Stimulated activated effector memory CD8-positive, alpha-beta T cell treated with anti-CD3 and anti-CD28 coated beads, Interleukin-12 subunit alpha, Interleukin-12 subunit beta, amount 100 ng/mL, for 72 hours (primary cell): ENCODE results near the gene GATA3.
A peak's percentile ranks its signal among the peaks of the same experiment; 100 is the strongest.

ENCODE experiments used
- ATAC-seq: fragments of 150-1000 bp; cut with Tn5 transposase; 2 replicates; pipeline ENCODE4 v1.10.0; 2021
- DNase-seq, 2 donors: peaks; one replicate each; pipeline ENCODE4 v3.0.0; 2021 to 2022; ENCODE audit warnings: low spot score in 2 of 2
- H3K27ac Mint-ChIP-seq: one replicate; pipeline ENCODE4 v1.8.0; 2022; ENCODE audit warnings: mild to moderate bottlenecking, mixed read lengths
- H3K36me3 Mint-ChIP-seq: one replicate; pipeline ENCODE4 v1.8.0; 2022; ENCODE audit warnings: mild to moderate bottlenecking, mixed read lengths
- H3K4me1 Mint-ChIP-seq: one replicate; pipeline ENCODE4 v1.8.0; 2022; ENCODE audit warnings: mixed read lengths
- H3K4me3 Mint-ChIP-seq: one replicate; pipeline ENCODE4 v1.8.0; 2022; ENCODE audit warnings: mild to moderate bottlenecking, mixed read lengths
- H3K9me3 Mint-ChIP-seq: one replicate; pipeline ENCODE4 v1.8.0; 2022; ENCODE audit warnings: mixed read lengths

The GATA3 gene

GRCh38 chr10:8053446-8054243, 843 bp upstream of the GATA3 start:
- Mint-ChIP-seq H3K4me3 (peak overlapping the region; percentile 81), H3K9me3 (no peaks in the 10 kb centered on the region), H3K4me1 (peaks cover 52% of the 10 kb centered on the region), H3K36me3 (peaks cover 58% of the 10 kb centered on the region), H3K27ac (peak overlapping the region; percentile 95)
- ATAC-seq (peak; percentile 75), DNase-seq (peak; percentile 93 to 96)

GRCh38 chr10:8054244-8054493, 319 bp upstream of the GATA3 start:
- Mint-ChIP-seq H3K4me3 (peak overlapping the region; percentile 81), H3K4me1 (peaks cover 52% of the 10 kb centered on the region), H3K36me3 (peaks cover 63% of the 10 kb centered on the region), H3K9me3 (no peaks in the 10 kb centered on the region), H3K27ac (peak overlapping the region; percentile 95)
- peak in 1 of 2 donors; percentile 84 for DNase-seq
- ATAC-seq = peak; percentile 5

- ATAC-seq (peak; percentile 24), DNase-seq (peak in 1 of 2 donors; percentile 83)
- H3K4me1 Mint-ChIP-seq = peaks cover 66% of the 10 kb centered on the region
- peak overlapping the region; percentile 95 for H3K27ac Mint-ChIP-seq
- H3K4me3 Mint-ChIP-seq = peak overlapping the region; percentile 81
- peaks cover 78% of the 10 kb centered on the region for H3K36me3 Mint-ChIP-seq
- no peaks in the 10 kb centered on the region for H3K9me3 Mint-ChIP-seq
Observed at GRCh38 chr10:8055420-8056349, 1.2 kb downstream of the GATA3 start.

- peaks cover 73% of the 10 kb centered on the region for H3K4me1 Mint-ChIP-seq
- ATAC-seq (no peak), DNase-seq (no peak)
- peak overlapping the region; percentile 95 for H3K27ac Mint-ChIP-seq
- H3K9me3 Mint-ChIP-seq = no peaks in the 10 kb centered on the region
- peaks cover 85% of the 10 kb centered on the region for H3K36me3 Mint-ChIP-seq
- peak overlapping the region; percentile 81 for H3K4me3 Mint-ChIP-seq
Observed at GRCh38 chr10:8056378-8056777, 1.9 kb downstream of the GATA3 start.

GRCh38 chr10:8056871-8057331, 2.4 kb downstream of the GATA3 start:
- Mint-ChIP-seq H3K36me3 (peaks cover 90% of the 10 kb centered on the region), H3K4me3 (peak overlapping the region; percentile 81), H3K4me1 (peaks cover 77% of the 10 kb centered on the region), H3K9me3 (no peaks in the 10 kb centered on the region), H3K27ac (peak overlapping the region; percentile 95)
- DNase-seq (peak in 1 of 2 donors; percentile 78), ATAC-seq (peak; percentile 25)

GRCh38 chr10:8057636-8058273, 3.3 kb downstream of the GATA3 start:
- Mint-ChIP-seq H3K36me3 (peaks cover 92% of the 10 kb centered on the region), H3K27ac (peak overlapping the region; percentile 95)

GRCh38 chr10:8058274-8059111, 4.0 kb downstream of the GATA3 start:
- DNase-seq = no peak
- peak overlapping the region; percentile 81 for H3K4me3 Mint-ChIP-seq
- ATAC-seq = no peak
- H3K27ac Mint-ChIP-seq = peak overlapping the region; percentile 95
- H3K4me1 Mint-ChIP-seq = peaks cover 77% of the 10 kb centered on the region
- H3K9me3 Mint-ChIP-seq = no peaks in the 10 kb centered on the region
- H3K36me3 Mint-ChIP-seq = peaks cover 94% of the 10 kb centered on the region

More at GRCh38 chr10:8057636-8058273, 3.3 kb downstream of the GATA3 start:
- Mint-ChIP-seq H3K4me3 (peak overlapping the region; percentile 81), H3K4me1 (peaks cover 77% of the 10 kb centered on the region), H3K9me3 (no peaks in the 10 kb centered on the region)
- DNase-seq = no peak
- no peak for ATAC-seq

GRCh38 chr10:8059191-8059936, 4.9 kb downstream of the GATA3 start:
- H3K36me3 Mint-ChIP-seq = peaks cover 94% of the 10 kb centered on the region
- H3K4me3 Mint-ChIP-seq = peak overlapping the region; percentile 81
- H3K4me1 Mint-ChIP-seq = peaks cover 78% of the 10 kb centered on the region
- H3K9me3 Mint-ChIP-seq = no peaks in the 10 kb centered on the region
- DNase-seq (no peak), ATAC-seq (no peak)
- peak overlapping the region; percentile 95 for H3K27ac Mint-ChIP-seq

GRCh38 chr10:8060010-8060703, 5.7 kb downstream of the GATA3 start:
- H3K4me3 Mint-ChIP-seq = peak overlapping the region; percentile 81
- DNase-seq (peak in 1 of 2 donors; percentile 80), ATAC-seq (peak; percentile 51)
- peaks cover 84% of the 10 kb centered on the region for H3K4me1 Mint-ChIP-seq
- H3K36me3 Mint-ChIP-seq = peaks cover 94% of the 10 kb centered on the region
- H3K27ac Mint-ChIP-seq = peak overlapping the region; percentile 95
- no peaks in the 10 kb centered on the region for H3K9me3 Mint-ChIP-seq

GRCh38 chr10:8060704-8061121, 6.2 kb downstream of the GATA3 start:
- Mint-ChIP-seq H3K27ac (peak overlapping the region; percentile 95), H3K4me3 (peak overlapping the region; percentile 81), H3K4me1 (peaks cover 89% of the 10 kb centered on the region), H3K9me3 (no peaks in the 10 kb centered on the region), H3K36me3 (peaks cover 96% of the 10 kb centered on the region)
- ATAC-seq (no peak), DNase-seq (peak in 1 of 2 donors; percentile 53)

GRCh38 chr10:8061274-8062211, 7.1 kb downstream of the GATA3 start:
- Mint-ChIP-seq H3K36me3 (peaks cover 100% of the 10 kb centered on the region), H3K9me3 (no peaks in the 10 kb centered on the region), H3K4me1 (peaks cover 96% of the 10 kb centered on the region), H3K27ac (peak overlapping the region; percentile 95), H3K4me3 (peak overlapping the region; percentile 81)
- ATAC-seq (peak; percentile 75), DNase-seq (peak in 1 of 2 donors; percentile 80)

- H3K36me3 Mint-ChIP-seq = peaks cover 100% of the 10 kb centered on the region
- no peak for DNase-seq
- H3K9me3 Mint-ChIP-seq = no peaks in the 10 kb centered on the region
- peak overlapping the region; percentile 95 for H3K27ac Mint-ChIP-seq
- no peak for ATAC-seq
- peak overlapping the region; percentile 81 for H3K4me3 Mint-ChIP-seq
- peaks cover 90% of the 10 kb centered on the region for H3K4me1 Mint-ChIP-seq
Observed at GRCh38 chr10:8063128-8063908, 8.8 kb downstream of the GATA3 start.
